Liver (tissue), 3 donors: ENCODE results near the gene DNAJB4.

Source experiments
- EGR1 ChIP-seq, 2 donors: IDR thresholded peaks; 2 replicates each; pipeline ENCODE4 v1.6.1; 2016 to 2018; ENCODE audit warnings: antibody characterized with exemption in 2 of 2, low read depth in 2 of 2
- GABPA ChIP-seq, 2 donors: IDR thresholded peaks in 1 of 2; conservative IDR thresholded peaks in 1 of 2; 2 replicates each; pipeline ENCODE4 v1.6.1; 2016; ENCODE audit warnings: antibody characterized with exemption in 2 of 2, mild to moderate bottlenecking in 1 of 2, moderate library complexity in 1 of 2
- RAD21 ChIP-seq, 2 donors: IDR thresholded peaks; 2 replicates each; pipeline ENCODE4 v1.6.1; 2016; ENCODE audit warnings: antibody characterized with exemption in 2 of 2, mild to moderate bottlenecking in 2 of 2
- RXRA ChIP-seq, 2 donors: IDR thresholded peaks; 2 replicates each; pipeline ENCODE4 v1.6.1; 2017 to 2018; ENCODE audit warnings: antibody characterized with exemption in 2 of 2, mild to moderate bottlenecking in 1 of 2
- SP1 ChIP-seq: IDR thresholded peaks from 2 replicates; pipeline ENCODE4 v1.6.1; 2018; ENCODE audit warnings: antibody characterized with exemption, mild to moderate bottlenecking
- TAF1 ChIP-seq: conservative IDR thresholded peaks from 2 replicates; pipeline ENCODE4 v1.6.1; 2016; ENCODE audit warnings: antibody characterized with exemption, mild to moderate bottlenecking
- YY1 ChIP-seq: IDR thresholded peaks from 2 replicates; pipeline ENCODE4 v1.6.1; 2016; ENCODE audit warnings: antibody characterized with exemption, mild to moderate bottlenecking
- TF ChIP-seq, protein P1 (sequence below): fragments of 150-350 bp; IDR thresholded peaks from 2 replicates; pipeline ENCODE4 v1.5.1; 2017; ENCODE audit warnings: improper control_type of control experiment, low read depth, low read length; ENCODE audit not compliant: missing input control
- TF ChIP-seq, protein P2 (sequence below): IDR thresholded peaks from 2 replicates; pipeline ENCODE4 v1.6.1; 2016; ENCODE audit warnings: antibody characterized with exemption, mild to moderate bottlenecking
- TF ChIP-seq, protein P3 (sequence below): IDR thresholded peaks from 2 replicates; pipeline ENCODE4 v1.6.1; 2016; ENCODE audit warnings: antibody characterized with exemption
- TF ChIP-seq, protein P4 (sequence below): IDR thresholded peaks from 2 replicates; pipeline ENCODE4 v1.6.1; 2016; ENCODE audit warnings: antibody characterized with exemption
- TF ChIP-seq, protein P5 (sequence below): IDR thresholded peaks from 2 replicates; pipeline ENCODE4 v1.6.1; 2016; ENCODE audit warnings: antibody characterized with exemption
- donor health status: healthy.
- donor health status: healthy.

DNA sequence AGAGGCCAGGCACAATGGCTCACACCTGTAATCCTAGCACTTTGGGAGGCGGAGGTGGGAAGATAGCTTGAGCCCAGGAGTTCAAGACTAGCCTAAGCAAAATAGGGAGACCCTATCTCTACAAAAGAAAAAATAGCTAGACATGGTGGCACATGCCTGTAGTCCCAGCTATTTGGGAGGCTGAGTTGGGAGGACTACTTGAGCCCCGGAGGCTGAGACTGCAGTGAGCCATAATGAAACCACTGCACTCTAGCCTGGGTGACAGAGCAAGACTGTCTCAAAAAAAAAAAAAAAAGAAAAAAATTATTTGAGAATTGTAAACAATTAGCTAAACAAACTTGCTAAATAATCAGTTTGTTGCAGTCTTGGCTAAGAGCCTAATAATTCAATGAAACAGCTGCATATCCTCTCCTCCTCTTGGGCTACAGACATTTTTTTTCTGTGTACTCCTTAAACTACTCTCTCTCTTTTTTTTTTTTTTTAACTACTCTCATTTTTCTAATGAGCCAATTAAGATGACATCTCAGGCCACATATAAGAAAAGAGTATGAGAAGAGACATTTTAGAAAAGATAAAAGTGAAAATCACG, 10.5 kb upstream of the DNAJB4 start:
- TF ChIP-seq, protein P1, sequence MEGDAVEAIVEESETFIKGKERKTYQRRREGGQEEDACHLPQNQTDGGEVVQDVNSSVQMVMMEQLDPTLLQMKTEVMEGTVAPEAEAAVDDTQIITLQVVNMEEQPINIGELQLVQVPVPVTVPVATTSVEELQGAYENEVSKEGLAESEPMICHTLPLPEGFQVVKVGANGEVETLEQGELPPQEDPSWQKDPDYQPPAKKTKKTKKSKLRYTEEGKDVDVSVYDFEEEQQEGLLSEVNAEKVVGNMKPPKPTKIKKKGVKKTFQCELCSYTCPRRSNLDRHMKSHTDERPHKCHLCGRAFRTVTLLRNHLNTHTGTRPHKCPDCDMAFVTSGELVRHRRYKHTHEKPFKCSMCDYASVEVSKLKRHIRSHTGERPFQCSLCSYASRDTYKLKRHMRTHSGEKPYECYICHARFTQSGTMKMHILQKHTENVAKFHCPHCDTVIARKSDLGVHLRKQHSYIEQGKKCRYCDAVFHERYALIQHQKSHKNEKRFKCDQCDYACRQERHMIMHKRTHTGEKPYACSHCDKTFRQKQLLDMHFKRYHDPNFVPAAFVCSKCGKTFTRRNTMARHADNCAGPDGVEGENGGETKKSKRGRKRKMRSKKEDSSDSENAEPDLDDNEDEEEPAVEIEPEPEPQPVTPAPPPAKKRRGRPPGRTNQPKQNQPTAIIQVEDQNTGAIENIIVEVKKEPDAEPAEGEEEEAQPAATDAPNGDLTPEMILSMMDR: no peak
- no peak for TF ChIP-seq TAF1
- TF ChIP-seq EGR1 (IDR thresholded peaks at IDR 0.05; ENCODE audit: low read depth in 2 of 2): no peak
- TF ChIP-seq SP1: no peak
- TF ChIP-seq, protein P2, sequence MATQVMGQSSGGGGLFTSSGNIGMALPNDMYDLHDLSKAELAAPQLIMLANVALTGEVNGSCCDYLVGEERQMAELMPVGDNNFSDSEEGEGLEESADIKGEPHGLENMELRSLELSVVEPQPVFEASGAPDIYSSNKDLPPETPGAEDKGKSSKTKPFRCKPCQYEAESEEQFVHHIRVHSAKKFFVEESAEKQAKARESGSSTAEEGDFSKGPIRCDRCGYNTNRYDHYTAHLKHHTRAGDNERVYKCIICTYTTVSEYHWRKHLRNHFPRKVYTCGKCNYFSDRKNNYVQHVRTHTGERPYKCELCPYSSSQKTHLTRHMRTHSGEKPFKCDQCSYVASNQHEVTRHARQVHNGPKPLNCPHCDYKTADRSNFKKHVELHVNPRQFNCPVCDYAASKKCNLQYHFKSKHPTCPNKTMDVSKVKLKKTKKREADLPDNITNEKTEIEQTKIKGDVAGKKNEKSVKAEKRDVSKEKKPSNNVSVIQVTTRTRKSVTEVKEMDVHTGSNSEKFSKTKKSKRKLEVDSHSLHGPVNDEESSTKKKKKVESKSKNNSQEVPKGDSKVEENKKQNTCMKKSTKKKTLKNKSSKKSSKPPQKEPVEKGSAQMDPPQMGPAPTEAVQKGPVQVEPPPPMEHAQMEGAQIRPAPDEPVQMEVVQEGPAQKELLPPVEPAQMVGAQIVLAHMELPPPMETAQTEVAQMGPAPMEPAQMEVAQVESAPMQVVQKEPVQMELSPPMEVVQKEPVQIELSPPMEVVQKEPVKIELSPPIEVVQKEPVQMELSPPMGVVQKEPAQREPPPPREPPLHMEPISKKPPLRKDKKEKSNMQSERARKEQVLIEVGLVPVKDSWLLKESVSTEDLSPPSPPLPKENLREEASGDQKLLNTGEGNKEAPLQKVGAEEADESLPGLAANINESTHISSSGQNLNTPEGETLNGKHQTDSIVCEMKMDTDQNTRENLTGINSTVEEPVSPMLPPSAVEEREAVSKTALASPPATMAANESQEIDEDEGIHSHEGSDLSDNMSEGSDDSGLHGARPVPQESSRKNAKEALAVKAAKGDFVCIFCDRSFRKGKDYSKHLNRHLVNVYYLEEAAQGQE: no peak
- TF ChIP-seq RXRA (IDR thresholded peaks at IDR 0.05): no peak
- TF ChIP-seq, protein P3, sequence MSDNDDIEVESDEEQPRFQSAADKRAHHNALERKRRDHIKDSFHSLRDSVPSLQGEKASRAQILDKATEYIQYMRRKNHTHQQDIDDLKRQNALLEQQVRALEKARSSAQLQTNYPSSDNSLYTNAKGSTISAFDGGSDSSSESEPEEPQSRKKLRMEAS: no peak
- TF ChIP-seq, protein P4, sequence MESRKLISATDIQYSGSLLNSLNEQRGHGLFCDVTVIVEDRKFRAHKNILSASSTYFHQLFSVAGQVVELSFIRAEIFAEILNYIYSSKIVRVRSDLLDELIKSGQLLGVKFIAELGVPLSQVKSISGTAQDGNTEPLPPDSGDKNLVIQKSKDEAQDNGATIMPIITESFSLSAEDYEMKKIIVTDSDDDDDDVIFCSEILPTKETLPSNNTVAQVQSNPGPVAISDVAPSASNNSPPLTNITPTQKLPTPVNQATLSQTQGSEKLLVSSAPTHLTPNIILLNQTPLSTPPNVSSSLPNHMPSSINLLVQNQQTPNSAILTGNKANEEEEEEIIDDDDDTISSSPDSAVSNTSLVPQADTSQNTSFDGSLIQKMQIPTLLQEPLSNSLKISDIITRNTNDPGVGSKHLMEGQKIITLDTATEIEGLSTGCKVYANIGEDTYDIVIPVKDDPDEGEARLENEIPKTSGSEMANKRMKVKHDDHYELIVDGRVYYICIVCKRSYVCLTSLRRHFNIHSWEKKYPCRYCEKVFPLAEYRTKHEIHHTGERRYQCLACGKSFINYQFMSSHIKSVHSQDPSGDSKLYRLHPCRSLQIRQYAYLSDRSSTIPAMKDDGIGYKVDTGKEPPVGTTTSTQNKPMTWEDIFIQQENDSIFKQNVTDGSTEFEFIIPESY: no peak
- no peak for TF ChIP-seq RAD21 (IDR thresholded peaks at IDR 0.05)
- no peak for TF ChIP-seq GABPA (IDR thresholded peaks at IDR 0.05 in 1 of 2, conservative IDR thresholded peaks at IDR 0.05 in 1 of 2)
- TF ChIP-seq, protein P5, sequence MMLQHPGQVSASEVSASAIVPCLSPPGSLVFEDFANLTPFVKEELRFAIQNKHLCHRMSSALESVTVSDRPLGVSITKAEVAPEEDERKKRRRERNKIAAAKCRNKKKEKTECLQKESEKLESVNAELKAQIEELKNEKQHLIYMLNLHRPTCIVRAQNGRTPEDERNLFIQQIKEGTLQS: no peak
- TF ChIP-seq YY1: no peak
